OCI-LY3 (cell line): Measurements from ENCODE around the gene TBXAS1.

Experiments used
- EZH2phosphoT487 ChIP-seq: fragments of 200-600 bp; shearing (Covaris generic); IDR thresholded peaks from 2 replicates; pipeline ENCODE4 v1.6.1; 2018; ENCODE audit warnings: antibody characterized with exemption, mixed run types, low read depth
- TF ChIP-seq, protein P1 (sequence below): fragments of 200-600, 300-600 bp; sonication (generic); IDR thresholded peaks from 2 replicates; pipeline ENCODE4 v1.5.1; 2014; ENCODE audit warnings: antibody characterized with exemption, low read length, low read depth

DNA sequence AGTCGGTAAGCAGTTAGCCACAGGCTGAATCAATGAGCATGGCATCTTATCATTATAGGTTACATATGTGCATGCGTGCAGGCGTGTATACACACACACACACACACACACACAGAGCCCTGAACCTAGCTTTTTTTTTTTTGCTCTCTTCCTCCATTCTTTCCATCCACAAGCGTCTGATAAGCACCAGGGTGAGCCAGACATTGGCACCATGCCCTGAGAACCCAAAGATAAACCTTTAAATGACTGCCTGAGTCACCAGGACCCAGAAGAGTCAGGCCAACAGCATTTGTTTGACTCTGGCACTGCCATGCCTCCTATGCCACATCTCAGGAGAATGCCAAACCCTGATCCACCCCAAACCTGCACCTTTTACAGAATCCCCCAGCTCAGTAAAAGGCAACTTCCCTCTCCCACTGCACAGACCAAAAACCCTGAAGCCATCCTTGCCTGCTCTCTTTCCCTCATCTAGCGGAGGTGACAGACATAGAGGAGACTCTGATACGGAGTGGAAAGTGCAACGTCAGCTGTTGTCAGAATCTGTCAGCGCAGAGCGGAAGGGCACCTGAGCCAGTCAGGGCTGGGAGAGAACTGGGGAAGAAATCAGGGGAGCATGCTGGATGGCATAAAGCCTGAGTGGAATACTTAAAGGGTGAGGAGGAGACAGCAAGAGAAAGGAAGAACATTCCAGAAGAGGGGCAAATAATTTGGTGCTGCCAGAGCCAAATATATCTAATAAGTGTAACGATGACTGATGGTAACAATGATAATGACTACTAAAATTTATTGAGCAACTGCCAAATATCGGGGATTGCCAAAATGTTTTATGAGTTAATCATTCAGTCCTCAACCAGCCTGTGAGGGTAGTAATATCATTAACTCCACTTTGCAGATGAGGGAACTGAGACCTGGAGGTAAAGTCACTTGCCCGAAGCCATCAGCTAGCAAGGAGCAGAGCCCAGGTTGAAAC is 230.5 kb downstream of the TBXAS1 start:
- TF ChIP-seq, protein P1, sequence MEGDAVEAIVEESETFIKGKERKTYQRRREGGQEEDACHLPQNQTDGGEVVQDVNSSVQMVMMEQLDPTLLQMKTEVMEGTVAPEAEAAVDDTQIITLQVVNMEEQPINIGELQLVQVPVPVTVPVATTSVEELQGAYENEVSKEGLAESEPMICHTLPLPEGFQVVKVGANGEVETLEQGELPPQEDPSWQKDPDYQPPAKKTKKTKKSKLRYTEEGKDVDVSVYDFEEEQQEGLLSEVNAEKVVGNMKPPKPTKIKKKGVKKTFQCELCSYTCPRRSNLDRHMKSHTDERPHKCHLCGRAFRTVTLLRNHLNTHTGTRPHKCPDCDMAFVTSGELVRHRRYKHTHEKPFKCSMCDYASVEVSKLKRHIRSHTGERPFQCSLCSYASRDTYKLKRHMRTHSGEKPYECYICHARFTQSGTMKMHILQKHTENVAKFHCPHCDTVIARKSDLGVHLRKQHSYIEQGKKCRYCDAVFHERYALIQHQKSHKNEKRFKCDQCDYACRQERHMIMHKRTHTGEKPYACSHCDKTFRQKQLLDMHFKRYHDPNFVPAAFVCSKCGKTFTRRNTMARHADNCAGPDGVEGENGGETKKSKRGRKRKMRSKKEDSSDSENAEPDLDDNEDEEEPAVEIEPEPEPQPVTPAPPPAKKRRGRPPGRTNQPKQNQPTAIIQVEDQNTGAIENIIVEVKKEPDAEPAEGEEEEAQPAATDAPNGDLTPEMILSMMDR: no peak
- no peak for TF ChIP-seq EZH2phosphoT487
